ENCODE data around the gene ADPRS.

Gene ADPRS

GRCh38 chr1:36109041-36109679 is 20.5 kb downstream of the ADPRS start:
- peak; percentile 14 for DNase-seq

GRCh38 chr1:36111151-36111550 is 22.5 kb downstream of the ADPRS start:
- no peak for DNase-seq

GRCh38 chr1:36112823-36113222 is 24.1 kb downstream of the ADPRS start:
- no peak for DNase-seq

GRCh38 chr1:36114371-36114770 is 25.7 kb downstream of the ADPRS start:
- DNase-seq: no peak

DNA sequence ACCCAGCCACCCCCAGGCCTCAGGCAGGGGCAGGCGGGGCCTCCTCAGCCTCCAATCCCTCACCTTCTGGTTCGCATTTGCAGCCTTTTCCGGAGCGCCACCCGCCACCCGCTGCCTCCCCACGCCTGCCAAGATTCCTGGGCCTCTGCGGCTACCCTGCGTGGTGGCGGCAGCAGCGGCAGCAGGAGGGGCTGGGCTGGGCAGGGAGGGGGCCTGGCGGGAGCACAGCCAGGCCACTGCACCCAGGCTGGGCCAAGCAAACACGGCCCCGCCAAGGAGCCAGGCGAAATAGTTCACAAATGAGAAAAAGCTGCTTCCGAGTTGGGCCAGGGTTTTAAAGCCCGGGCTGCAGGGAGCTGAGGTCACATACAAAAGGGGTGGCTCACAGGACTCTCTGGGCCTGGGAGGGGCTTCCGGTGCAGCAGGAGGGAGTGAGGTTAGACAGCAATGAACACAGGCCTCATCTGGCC is 26.5 kb downstream of the ADPRS start:
- no peak for DNase-seq

GRCh38 chr1:36115931-36116330 is 27.2 kb downstream of the ADPRS start:
- peak; percentile 87 for DNase-seq

DNA sequence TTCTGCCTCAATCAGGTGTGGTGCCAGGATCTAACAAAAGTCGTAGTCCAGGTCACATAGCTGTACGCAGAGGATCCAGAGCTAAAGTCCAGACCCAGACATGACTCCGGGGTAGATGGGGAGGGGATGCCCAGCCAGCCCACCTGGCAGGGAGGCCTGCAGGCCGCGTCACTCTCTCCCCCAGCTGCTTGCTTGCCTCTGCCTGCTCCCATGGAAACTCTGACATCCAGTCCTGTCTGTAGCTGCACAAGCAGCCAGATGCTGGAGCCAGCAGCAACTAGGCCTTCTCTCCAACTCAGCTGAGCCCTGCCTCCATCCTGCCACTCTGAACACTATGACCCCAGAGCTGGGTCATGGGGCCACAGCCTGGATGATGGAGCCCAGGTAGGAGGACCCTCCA is 28.2 kb downstream of the ADPRS start:
- DNase-seq: no peak

DNA sequence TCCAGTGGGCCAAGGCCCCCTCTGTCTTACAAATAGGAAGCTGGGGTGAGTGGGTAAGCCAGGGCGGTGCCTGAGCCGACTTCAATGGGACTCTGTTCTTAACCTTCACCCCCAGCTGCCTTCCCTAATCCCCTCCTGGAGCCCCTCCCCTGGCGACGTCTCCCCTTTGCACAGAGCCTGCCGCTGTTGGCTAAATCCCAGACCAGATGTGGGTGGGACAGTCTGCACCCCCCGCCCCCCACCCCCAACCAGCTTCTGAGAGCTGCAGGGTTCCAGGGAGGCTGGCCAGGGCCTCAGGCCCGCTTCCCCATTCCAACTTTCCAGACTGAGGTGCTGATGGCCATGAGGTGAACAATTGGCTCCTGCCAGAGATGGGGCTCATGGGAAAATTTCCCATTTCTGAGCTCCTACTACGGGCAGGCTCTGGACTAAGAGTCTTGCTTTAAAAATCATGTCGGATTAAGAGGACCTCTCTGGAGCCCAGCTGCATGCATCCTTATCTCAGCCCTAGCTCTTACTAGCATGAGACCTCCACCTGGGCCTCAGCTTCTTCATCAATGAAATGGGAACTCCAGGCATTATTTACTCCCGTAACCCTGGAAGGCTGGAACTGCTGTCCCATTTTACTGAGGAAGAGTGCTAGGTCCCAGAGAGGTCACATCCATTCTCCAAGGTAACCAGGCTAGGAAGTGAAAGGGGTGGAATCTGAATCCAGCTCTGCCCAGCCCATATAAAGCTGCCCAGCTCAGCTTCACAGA is 29.9 kb downstream of the ADPRS start:
- DNase-seq: no peak

- peak; percentile 40 for DNase-seq
Observed at GRCh38 chr1:36119456-36119855, 30.8 kb downstream of the ADPRS start.

DNA sequence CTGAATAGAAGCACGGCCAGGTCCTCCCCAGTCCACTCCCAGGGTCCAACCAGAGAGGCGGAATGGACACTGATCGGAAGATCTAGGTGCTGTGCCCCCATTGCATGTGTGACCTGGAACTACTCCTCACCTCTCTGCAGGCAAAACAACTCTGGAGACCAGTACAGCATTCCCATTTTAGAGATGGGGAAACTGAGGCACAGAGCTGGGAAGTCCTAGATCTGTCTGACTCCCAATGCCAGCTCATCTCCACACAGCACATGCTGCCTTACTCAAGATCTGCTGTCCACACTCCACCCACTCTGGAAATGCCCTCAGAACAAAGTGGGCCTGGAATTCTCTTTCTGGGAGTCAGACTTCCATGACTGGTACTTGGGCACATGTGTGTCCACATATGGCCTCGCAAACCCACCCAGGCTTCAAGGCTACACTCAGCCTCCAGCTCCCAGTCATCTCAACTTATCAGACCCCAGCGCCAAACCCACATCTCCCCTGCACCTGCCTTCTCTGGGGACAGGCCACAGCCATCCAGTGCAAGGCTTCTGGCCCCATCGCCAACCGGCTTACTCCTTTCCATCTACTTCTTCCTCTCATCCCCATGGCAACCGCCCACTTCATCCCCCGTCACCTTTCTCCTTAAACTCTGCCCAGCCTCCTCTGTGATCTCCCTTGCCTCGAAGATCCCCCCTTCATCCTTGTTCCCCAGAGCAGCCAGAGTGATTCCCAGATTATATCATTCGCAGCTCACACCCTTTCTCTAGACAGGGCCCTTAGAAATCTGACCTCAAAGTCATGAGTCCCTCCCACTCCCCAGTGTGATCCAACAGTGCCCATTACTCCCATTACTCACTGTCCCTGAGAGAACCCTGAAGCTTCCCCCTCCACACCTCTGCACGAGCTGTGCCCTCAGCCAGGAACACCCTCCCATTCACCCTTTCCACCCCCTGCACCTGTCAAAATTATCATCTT is 33.7 kb downstream of the ADPRS start:
- no peak for DNase-seq

DNA sequence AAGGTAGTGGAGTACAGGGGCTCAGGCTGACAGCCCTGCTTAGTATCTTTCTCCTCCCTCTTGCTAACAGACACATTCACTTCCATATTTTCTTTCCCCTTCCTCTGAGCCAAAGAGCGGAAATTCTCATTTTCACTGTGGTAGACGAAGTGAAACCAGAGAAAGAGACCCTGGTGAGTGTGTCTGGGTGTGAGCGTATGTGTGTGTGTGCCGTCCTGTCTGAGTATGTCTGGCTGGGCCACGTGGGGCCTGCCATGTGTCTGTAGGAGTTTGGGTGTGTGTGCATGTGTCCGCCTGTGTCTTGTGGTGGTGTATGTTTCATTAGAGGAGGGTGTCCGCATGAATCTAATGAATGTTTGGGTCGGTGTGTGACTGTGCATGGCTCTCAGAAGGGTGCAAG is 34.7 kb downstream of the ADPRS start:
- peak; percentile 98 for DNase-seq

DNA sequence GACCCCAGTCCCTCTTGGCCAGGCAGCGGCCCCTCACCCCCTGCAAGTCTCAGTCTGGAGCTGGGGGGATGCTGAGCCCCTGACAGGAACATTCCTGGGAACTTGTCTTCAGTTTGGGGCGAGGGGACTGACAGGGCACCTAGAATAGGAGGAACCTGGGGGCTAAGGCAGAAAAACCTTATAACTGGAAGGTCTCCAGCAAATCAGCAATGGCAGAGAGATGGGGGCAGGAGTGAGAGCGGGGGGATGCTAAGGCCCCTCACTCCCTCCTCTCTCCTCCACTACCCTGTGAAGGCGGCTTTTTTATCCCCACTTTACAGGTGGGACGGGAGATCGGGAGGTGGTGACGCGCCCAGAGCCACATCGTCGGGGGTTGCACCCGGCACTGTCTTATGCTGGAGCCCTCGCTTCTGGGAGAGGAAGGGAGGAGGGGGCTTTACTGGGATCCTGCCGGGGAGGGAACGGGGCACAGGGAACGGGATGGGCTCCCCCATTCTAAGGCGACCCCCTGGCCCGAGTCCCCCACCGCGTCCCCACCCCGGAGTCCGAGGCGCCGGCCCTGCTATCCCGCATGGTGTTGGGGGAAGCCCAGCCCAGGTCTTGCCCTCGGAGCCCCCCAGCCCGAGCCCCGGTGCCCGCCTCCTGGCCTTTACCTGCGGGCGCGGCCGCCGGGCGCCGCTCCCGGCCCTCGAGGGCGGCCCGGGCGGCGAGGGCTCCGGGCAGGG is 35.9 kb downstream of the ADPRS start:
- DNase-seq: no peak

GRCh38 chr1:36125129-36125991 is 36.7 kb downstream of the ADPRS start, which contains the start of gene COL8A2:
COL8A2 (minus strand) TSS chr1:36125222; CDS start chr1:36100242, 24,980 bp downstream.
- DNase-seq: no peak

DNA sequence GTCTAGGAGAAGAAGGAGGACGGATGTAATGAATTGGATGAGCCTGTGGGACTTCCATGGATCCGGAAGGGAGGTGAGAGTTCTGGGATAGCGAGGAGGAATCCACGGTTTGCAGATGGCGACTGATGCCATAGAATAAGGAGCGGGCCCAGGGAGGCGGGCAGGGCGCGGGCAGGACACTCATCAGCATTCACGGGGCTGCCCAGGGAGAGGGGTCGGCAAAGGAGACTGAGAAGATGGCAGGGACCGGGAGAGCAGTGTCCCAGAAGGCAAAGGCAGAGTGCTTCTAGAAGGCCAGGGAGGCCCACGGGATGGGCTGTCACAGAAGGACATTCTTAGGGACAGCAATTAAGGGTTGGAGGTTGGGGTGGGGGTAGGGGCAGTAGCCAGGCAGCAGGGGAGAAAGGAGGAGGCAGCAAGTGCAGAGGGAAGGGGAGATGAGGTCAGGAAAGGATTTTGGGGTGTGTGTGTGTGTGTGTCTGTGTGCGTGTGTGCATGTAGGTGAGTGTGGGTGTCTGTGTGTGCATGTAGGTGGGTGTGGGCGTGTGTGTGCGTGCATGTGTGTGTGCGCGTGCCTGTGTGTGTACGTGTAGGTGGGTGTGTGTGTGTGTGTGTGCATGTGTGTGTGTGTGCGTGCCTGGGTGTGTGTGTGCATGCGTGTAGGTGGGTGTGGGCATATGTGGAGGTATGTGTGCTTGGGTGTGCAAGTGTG is 37.5 kb downstream of the ADPRS start:
- DNase-seq: no peak

DNA sequence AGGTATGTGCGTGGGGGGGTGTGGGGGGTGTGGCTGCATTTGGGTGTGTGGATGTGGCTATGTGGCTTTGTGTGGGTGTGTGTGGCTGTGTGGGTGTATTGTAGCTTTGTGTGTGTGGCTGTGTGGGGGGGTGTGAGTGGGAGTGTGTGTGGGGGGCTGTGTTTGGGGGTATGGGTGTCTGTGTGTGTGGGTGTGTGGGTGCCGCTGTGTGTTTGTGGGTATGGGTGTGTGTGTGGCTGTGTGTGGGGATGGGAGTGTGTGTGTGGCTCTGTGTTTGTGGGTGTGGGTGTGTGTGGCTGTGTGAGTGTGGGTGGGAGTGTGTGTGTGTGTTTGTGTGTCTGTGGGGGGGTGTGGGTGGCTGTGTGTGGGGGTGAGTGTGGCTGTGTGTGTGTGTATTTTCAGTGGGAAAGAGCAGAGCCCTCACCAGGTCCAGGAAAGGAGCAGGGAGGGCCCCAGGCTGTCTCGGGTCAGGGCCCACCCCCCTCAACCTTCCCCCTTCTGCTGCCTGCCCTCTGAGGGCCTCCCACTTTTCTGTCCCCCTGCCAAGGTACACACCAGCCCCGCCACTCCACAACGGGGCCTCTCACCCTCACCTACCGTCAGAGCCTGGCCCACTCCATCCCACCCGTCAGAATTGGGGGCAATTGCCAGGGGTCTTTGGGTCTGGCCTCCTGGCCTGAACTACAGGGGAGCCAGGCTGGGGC is 38.3 kb downstream of the ADPRS start:
- no peak for DNase-seq

- peak; percentile 47 for DNase-seq
Observed at GRCh38 chr1:36128126-36128904, 39.6 kb downstream of the ADPRS start.

GRCh38 chr1:36128905-36129206 is 40.2 kb downstream of the ADPRS start:
- DNase-seq: no peak

- DNase-seq: no peak
Observed at GRCh38 chr1:36132029-36132428, 43.3 kb downstream of the ADPRS start.

- DNase-seq: peak; percentile 40
Observed at GRCh38 chr1:36133484-36133883, 44.8 kb downstream of the ADPRS start.

- DNase-seq: no peak
Observed at GRCh38 chr1:36134031-36134430, 45.3 kb downstream of the ADPRS start.

Measured in MV-4-11 (cell line).